Erythroblast (primary cell): ENCODE results near the gene COA1.

Experiments
- DNase-seq, 2 experiments: peaks; one replicate each; lab custom pipeline; 2025; lab: John Stamatoyannopoulos, UW
- GATA1 ChIP-seq: IDR thresholded peaks from 2 replicates; pipeline ENCODE4 v1.6.1; 2011; ENCODE audit warnings: low read depth, mild to moderate bottlenecking, control low read depth, low read length, moderate library complexity
- POLR2A ChIP-seq: IDR thresholded peaks from 2 replicates; pipeline ENCODE4 v1.6.1; 2011; ENCODE audit warnings: mild to moderate bottlenecking, low read length

The COA1 gene

DNA sequence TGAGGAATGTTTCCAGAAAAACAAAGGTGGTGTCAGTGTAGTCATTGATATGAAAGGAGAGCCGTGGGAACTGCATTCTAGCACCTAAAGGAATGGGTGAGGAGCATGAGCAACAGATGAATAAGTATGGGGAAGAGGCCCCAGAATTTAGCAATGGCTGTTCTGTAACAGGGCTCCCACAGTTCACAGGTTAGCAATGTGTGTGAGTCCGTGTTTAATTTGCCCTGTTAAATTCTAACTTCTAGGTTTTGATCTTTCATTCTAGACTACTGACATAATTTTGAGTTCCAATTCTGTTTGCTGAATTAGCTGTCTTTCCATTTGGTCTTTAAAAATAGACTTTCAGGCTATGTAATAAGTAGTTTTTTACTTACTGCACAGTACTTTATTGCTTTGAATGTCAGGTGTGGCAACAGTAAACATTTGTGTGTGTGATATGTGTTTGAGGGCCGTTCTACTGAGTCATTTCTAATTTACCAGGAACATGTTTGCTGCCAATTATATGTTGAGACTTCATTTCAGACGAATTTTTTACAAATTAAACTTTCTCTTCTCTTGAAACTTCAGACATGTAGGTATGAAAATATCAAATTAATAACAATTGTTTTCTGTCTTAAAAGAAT is 137.7 kb downstream of the COA1 start:
- no peak for DNase-seq

DNA sequence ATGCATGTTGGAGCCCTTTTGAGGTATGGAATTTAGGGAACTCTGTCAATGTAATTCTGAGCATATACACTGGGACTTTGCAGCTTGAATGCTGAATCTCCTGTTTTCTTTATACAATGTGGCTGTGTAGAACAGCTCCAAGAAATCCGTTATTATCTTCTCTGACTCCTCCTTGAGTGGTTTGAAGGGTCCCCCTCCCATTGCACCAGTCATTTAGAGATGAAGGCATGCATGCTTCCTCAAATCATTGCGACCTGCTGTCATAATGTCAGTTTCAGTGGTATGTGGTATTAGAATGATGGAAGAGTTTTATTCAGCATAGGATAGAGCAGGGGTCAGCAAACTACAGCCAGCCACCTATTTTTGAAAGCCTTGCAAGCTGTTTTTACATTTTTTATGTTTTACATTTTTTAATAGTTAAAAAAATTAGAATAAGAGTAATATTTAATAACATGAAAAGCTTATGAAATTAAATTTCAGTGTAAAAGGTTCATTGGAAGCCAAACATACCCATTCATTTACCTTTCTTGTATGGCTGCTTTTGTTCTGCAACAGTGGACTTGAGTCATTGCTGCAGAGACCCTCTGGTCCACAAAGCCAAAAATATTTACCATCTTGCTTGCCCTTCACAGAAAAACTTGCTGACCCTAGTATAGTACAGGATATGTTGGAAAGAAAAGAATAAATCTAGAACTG is 138.3 kb downstream of the COA1 start:
- no peak for TF ChIP-seq POLR2A
- TF ChIP-seq GATA1 = no peak
- no peak for DNase-seq

More for the DNA sequence above, 137.7 kb downstream of the COA1 start:
- TF ChIP-seq GATA1 (no peak), POLR2A (no peak)

DNA sequence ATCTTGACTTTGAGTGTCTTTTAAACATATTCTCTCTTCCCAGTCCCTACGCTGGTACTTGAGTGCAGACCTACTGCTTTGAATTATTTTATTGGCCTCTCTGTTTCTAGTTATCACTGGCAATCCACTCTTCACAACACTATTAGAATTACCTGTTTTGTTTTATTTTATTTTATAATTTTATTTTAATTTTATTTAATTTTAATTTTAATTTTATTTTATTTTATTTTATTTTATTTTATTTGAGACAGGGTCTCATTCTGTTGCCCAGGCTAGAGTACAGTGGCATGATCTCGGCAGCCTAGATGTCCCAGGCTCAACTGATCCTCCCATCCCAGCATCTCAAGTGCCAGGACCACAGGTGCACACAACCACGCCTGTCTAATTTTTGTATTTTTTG is 139.6 kb downstream of the COA1 start:
- TF ChIP-seq POLR2A (no peak), GATA1 (no peak)
- no peak for DNase-seq
